RKO (cell line): ENCODE data around the gene PRKCE.

Experiments
- DNase-seq: peaks from one replicate; pipeline ENCODE4 v3.0.0-alpha.2; 2016; ENCODE audit warnings: low spot score

Gene PRKCE

GRCh38 chr2:46146866-46147502, 495.5 kb downstream of the PRKCE start:
- no peak for DNase-seq

DNA sequence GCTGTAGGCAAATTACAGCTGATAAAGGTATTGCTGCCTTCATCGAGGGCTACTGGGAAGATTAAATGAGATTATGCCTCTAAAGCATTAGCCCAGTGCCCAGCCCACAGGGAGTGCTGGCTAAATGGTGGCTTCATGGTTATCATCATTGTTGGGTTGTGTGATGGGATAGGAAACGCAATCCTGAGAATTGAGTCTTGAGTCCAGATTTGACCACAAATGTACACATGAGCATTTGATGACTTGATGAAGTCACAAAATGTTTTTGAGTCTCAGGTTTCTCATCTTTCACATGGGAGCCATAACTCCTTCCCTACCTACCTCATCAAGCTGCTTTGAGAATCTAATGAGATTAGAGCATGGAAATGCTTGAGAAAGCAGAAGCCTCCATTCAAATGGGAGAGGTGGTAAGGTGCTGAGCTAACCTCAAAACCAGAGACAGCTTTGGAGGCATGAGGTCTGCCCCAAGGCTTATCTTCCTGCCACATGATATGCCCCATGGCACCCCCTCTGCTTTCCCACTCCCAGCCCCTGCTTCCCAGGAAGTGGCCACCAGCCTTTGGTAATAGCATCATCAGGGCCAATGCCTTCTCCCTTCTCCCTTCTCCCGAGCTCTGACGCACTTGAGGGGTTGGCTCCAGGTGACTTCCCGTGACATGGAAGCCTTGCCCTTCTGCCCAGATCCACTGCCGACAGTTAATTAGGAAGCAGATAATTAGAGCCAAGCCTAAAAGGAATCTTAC, 496.3 kb downstream of the PRKCE start:
- DNase-seq, result no peak

GRCh38 chr2:46148369-46148736, 496.9 kb downstream of the PRKCE start:
- DNase-seq, result no peak

DNA sequence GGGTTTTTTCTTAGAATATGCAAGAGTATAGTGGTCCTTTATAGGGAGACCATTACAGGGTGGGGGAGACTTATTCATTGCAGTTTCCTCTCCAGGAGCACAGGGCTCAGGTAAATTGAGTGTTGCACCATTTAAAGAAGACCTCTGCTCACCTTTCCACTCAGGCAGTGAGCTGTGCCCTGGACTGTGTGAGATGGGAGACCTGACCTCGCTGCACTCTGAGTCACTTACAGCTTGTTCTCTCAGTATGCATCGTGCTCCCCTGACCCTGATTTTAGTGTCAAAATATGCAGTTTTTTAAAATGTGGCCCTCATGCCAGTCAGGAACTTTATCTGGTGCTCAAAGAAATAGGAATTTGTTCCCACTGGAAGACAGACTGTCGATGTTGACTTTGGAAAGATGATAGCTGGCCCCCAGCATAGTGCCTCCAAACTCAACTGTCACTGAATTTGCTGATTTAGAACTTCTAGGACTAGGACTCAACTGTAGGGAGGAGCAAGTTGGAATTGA, 499.0 kb downstream of the PRKCE start:
- DNase-seq, result no peak

DNA sequence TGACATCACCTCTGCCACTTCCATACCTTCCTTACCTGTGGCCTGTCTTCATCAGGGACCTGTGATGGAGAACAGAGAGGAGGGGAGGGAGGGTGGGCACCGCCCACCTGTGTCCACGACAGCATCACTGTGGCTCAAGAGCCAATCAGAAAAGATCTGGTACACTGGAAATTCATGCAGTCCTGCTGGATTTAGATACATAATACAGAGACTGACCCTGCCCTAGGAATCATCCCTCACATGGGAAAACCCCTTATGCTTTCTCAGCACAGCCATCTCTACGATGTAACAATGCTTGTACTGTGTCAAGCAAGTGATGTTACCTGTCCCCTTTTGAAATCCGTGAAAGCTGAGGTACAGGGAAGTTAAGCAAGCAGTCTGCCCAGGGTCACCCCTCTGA, 500.1 kb downstream of the PRKCE start:
- DNase-seq, result no peak

- no peak for DNase-seq
Observed at GRCh38 chr2:46153996-46154753, 502.7 kb downstream of the PRKCE start.

DNA sequence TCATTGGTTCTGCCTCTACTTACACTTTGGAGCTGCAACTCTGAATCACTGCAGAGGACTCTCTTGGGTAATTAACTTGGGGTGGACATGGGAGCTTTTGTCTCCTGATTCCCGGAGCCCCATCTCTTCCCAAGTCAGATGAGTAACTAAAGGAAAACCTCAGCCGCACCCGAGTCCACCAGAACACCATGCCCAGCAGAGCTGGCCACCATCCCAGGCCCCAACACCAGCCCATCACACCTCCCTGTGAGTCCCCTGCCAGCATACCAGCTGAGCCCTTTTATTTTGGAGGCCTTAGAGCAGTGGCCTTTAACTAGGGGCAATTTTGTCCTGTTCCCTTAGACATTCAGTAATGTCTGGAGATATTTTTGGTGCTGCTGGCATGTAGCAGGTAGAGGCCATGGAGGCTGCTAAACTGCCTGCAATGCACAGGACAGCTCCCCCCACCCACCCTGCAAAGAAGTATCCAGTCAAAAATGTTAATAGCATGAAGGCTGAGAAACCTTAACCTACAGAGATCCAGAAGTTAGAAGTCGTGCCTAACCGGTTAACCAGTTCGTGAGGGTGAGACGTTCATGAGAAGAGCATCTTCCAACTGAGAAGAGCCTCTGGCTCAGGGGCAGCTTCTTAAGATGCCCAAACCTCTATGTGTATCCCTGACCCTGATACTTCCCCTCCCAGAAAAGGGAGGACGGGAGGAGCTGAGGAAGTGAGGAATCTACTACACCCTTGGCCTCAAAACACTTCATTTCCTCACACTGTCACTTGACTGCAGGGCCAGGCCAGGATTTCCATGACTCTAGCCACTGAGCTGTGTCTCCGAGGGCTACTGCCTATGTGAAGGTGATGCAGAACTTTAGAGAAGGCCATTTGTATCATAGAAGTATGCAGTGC, 505.8 kb downstream of the PRKCE start:
- no peak for DNase-seq

DNA sequence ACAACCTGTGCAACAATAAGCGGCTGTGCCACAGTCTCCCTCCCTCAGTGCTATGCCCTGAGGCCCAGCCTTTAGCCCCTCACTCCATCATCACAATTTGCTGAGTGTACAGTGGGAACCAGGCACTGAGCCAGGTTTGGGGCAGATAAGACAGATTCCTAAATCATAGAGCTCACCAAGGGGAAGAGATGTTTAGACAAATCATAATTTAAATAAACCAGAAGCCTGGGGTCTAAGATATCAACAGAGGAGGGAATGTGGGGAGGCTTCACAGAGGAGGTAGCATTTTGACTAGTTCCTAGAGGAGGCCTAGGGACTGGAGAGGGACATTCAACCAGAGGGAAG, 506.5 kb downstream of the PRKCE start:
- DNase-seq, result no peak

DNA sequence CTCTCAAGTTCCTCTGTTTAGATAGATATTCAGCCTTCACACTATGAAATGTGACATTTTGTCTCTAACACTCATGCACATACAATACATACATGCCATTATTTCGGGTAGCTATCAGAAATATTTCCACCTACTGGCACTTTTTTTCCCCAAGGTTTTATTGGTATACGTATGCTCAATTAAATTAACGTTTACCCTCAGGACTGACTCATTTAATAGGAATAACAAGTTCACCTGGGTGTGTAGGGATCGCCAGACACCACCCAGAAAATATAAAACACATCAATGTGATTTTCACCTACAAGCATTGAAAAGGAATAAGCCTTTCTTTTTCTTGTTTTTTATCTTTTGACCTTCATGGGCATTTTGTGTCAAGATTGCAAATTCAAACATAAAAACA, 507.2 kb downstream of the PRKCE start:
- DNase-seq, result no peak

DNA sequence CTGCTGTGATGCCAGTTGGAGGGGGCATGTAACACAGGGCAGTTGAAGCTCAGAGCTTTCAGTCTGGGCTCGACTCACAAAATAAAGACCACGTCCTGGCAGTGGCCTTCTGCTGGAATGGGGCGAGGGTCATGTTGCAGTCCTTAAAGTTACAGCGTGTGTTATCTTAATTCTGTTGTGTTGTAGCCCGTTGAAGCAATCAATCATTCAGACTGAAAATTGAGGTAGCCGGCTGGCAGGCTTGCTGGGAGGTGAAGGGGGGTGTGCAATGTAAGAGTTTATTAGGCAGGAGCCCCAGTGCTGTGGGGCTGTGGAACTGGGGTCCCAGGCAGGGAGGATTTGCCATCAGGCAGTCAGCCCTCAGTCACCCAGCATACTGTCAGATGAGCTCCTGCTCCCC, 508.9 kb downstream of the PRKCE start:
- DNase-seq, result no peak

GRCh38 chr2:46161315-46161714, 509.8 kb downstream of the PRKCE start:
- DNase-seq, result no peak

DNA sequence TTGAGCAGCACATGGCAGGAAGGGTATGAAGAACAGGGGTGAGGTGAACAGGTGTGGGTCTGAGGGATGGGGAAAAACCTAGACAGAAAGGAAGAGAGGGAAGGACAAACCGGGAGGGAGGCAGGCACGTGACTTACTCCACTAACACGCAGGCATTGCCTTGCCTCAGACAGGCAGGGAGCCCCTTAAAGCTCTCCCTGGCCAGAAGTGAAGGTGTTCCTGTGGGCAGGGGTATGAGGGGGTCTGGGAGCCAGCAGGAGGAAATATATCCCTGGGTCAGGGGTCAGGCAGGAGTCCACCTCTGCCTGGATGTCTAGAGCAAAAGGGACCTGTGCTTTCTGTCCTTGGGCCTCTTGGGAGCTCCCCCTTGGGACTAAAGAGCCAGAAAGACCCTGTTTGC, 510.4 kb downstream of the PRKCE start:
- no peak for DNase-seq

DNA sequence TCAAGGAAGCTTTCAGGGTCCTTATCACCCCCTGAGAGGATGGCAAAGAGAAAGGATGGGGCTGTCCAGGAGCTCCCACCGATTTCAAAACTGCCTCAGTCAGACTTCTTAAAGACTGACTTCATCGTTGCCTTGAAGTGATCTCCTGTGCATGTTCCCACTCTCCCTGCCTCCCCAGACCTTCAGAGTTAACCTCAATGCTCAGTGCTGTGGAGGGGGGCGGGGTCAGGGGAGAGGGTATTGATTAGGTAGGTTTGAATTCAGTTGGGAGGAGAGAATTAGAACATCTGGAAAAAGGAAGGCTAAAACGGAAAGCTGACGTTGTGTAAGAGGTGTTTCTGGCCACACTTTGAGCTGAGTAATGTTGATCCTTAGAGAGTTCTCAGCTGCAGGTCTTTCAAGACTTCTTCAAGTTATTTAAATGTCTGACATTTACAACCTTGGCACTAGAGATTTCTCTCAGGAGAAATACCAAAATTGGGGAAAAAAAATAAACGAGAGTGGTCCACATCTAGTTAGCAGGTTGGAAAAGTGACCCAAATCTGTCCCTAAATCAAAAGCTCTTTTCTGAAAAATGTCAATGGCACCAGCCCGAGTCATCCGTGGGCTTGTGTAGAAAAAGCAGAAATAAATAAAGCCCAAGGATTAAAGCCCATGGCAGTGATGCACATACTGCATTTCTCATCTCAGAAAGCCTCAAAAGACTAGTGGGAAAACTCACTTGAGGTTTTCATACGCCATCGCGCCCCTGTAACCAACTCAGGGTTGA, 511.0 kb downstream of the PRKCE start:
- no peak for DNase-seq

DNA sequence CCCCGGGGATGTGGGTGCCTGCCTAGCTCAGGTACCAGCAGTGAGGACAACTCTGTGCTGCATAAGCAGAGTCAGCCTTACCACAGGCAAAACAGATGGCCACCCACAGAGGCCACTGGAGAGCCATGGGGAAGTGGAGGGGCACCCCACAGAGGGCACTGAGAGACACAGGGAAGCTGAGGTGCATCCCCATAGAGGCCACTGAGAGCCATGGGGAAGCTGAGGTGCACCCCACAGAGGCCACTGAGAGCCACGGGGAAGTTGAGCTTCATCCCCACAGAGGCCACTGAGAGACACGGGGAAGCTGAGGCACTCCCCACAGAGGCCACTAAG, 511.6 kb downstream of the PRKCE start:
- no peak for DNase-seq

GRCh38 chr2:46163804-46164528, 512.5 kb downstream of the PRKCE start:
- no peak for DNase-seq

DNA sequence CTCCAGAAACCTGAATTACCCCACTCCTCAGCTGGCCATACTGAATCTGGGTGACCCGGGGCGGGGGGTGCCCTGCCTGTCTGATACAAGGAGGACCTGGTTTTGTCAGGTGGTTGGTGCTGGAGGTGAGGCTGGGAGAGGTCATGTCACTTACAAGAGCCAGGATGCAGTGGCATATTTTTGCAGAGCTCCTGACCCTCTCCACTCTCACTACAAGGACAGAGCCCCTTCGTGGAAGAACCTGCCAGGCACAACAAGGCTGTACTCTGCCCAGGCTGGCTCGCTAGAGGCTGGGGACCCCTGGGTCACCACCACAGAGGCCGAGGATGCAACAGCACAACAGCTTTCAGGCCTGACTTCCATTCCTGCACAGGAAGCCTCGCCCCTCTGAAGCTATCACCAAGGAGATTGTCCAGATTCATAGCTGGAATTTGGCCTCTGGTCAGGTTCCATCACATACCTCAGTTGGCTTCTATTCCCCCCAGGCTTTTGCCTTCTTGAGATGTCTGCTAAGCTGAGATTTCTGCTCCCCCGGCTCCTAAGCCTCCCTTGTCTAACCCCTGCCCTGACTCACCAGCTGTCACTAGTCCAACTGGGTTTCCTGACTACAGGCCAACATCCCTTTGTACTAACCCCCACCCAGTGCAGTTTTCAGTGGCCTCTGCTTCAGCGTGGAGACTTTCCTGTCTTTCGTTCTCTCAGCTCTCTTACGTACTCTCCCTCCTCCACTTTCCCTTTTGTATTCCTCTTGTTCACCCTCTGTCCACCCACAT, 513.2 kb downstream of the PRKCE start:
- no peak for DNase-seq

GRCh38 chr2:46165916-46166315, 514.4 kb downstream of the PRKCE start:
- DNase-seq, result no peak

GRCh38 chr2:46167406-46167805, 515.9 kb downstream of the PRKCE start:
- DNase-seq, result no peak

- no peak for DNase-seq
Observed at GRCh38 chr2:46167924-46168323, 516.4 kb downstream of the PRKCE start.

GRCh38 chr2:46169467-46169866, 518.0 kb downstream of the PRKCE start:
- DNase-seq, result no peak
